Hepatic stellate cell (primary cell): Measurements from ENCODE around the gene SPCS1.
A peak's percentile ranks its signal among the peaks of the same experiment; 100 is the strongest.
"Not testable (repeated sequence)": the region's sequence is repeated elsewhere in the genome, so short reads cannot be mapped to it uniquely, and the experiment has no call there.

Experiments
- DNase-seq: peaks from one replicate; pipeline ENCODE4 v3.0.0; 2011; ENCODE audit warnings: low spot score

SPCS1 gene

DNA sequence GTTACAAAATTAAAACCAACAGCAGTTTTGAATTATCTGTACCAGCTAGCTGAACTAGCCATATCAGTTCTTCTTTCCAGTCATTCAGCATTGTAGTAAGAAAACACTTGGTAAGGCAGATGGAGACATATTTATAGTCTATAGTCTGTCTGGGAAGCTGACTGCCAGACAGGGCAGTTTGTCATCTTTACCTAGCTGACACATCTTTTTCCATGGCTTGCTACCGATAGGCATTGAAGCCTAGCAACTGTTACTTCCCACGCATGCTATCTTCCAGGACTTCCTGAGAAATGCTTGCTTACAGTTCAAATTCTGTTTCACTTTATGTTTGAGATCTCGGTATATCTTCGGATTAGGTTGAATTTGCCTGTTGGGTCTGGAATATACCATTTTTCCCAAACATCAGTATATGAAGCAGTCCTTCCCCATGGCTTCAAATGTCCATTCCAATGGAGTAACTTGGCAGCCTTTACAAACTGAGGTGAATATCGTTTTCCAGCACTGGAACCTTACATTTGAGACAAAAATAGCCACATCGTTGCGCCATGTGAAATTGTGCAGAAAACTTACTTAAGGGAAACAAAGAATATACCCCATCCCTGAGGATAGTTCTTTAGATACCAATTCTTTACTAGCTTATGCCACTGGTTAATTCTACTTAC, 11.2 kb upstream of the SPCS1 start:
- no peak for DNase-seq

GRCh38 chr3:52695798-52696671, 9.9 kb upstream of the SPCS1 start:
- DNase-seq: no peak

- no peak for DNase-seq
These were observed 8.9 kb upstream of the SPCS1 start for GRCh38 chr3:52696830-52697631.

DNA sequence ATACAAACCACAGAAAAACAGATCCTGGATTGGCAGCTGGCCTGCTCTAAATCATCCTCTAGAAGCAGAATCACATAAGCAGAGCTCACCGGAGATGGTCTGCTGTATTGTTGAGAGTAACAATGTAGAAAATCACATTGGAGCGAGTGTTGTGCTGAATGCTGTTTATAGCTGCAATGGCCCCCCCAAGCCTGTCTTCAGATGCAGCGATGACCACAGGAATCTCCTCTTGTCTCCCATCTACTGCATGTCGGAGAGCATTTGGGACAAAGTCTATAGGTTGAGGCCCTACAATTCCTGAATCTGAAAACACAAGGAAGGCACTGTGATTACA, 8.3 kb upstream of the SPCS1 start:
- DNase-seq: no peak

DNA sequence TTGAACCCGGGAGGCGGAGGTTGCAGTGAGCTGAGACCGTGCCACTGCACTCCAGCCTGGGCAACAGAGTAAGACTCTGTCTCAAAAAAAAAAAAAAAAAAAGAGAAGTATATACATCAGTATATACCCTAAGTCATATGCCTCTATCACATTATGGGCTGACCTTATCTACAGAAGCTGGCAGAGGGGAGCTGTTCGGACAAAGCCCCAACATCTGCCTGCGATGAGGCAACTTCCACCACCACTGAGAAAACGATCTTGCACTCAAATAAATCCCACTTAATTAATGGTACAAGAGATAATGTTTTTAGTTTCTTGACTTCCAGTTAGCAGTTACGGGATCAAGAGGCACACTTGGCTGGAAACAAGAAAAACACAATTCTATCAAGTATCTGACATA, 2.6 kb upstream of the SPCS1 start:
- no peak for DNase-seq

GRCh38 chr3:52704611-52705437, 1.1 kb upstream of the SPCS1 start:
- peak; percentile 65 for DNase-seq

DNA sequence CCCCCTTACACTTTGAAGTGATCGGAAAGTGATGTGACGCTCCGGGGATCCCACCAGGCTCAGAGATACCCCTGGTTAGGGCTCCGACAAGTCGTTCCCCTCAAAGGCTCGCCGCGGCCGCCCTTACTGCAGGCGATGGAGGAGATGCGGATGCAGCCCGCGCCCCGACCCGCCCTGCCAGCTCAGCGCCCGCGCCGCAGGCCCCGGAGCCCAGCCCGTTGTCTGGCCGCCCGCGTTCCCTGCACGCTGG, 543 bp upstream of the SPCS1 start:
- no peak for DNase-seq

DNA sequence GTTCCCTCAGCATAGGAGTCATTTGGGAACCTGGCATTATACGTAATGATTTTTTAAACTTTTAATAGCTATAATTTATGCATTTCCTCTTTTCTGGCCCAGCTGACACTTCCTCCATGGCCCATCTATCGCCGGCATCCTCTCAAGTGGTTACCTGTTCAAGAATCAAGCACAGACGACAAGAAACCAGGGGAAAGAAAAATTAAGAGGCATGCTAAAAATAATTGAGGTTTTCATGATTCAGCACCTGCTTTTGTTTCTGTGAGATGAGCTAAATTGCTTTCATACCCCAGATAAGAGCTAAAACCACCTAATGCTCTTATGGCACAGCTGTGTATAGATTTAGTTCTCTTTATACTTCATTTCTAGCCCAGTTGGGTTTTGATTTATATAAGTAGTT, 1.7 kb downstream of the SPCS1 start:
- DNase-seq: no peak

GRCh38 chr3:52710512-52710911, 4.6 kb downstream of the SPCS1 start:
- DNase-seq: no peak

- DNase-seq: no peak
These were observed 6.6 kb downstream of the SPCS1 start for GRCh38 chr3:52712291-52713212.

DNA sequence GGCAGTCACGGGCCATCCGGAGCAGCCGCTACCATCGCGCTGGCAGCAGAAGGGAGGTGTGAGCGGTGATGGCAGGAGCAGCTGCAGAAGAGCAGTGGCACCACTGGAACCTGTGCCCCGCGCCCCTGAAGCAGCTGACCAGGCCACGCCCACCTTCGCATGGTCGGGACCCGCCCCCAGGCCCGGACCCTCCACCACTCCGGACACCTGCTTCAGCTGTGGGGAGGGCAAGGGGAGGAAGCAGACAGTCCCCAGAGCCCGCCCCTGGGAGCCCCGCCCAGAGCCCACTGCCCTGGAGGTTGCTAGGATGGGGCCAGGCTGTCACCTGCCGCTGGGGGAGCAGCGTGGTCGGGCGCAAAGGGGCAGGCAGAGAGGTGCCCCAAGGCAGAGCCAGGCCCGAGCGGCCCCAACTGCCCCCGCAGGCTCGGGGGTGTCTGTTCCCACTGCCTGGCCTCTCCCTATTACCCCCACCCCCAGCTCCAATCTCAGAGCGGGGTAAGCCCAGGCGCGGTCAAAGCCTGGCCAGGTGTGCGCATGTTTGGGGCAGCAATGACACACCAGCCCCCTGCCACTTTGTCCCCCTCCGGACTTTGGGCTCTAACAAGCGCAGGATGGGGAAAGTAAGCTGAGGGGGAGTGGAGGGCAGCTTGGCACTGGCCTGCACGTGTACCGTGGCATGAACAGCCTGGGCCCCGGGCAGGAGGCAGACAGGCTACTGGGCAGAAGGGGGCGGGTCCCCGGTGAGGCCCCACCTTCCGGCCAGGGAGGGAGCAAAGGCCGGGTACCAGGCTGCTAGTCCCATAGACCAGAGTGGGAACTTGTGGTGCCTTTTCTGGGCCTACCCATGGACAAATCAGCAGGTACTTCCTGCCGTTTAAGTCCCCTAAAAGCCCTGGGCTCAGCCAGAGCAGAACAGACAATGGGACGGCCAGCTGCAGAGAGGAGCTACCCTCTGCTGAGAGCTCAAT, 8.7 kb downstream of the SPCS1 start:
- no peak for DNase-seq

- DNase-seq: no peak
These were observed 9.9 kb downstream of the SPCS1 start for GRCh38 chr3:52715714-52716305.

DNA sequence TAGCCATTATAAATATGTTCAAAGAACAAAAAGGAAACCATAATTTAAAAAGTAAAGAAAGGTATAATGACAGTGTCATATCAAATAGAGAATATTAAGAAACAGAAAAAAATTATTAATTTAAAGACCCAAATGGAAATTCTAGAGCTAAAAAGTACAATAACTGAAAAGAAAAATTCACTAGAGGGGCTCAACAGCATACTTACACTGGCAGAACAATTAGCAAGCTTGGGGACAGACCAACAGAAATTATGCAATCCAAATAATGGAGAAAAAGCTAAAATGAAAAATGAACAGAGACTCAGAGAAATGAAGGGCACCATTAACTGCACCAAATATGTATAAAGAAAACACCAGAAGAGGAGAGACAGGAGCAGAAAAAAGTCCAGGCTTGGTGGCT, 13.7 kb downstream of the SPCS1 start:
- no peak for DNase-seq

DNA sequence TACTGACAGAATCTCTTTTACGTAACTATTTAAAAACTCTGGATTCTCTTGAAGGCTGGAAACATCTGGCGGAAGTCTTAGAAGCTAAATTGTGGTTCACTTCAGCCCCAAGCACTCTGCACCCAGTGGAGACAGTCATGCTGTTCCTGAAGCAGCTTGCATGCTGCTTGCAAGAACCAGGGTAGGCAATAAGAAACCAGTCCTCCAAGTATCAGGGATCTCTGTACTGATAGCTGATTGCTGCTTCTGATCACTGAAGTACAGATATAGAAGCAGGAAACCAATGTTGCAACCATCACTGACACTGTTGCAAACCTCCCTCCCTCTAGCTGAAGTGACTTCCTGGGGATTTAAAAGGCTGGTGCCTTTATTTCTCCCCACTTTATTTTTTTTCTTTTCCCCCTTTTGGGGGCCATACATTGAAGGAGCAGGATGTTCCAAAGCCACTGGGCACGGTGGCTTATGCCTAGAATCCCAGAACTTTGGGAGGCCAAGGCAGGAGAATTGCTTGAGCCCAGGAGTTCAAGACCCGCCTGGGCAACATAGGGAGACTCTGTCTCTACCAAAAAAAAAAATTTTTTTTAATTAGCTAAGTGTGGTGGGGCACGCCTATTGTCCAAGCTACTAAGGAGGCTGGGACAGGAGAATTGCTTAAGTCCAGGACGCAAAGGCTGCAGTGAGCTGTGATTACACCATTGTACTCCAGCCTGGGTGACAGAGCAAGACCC, 15.3 kb downstream of the SPCS1 start:
- DNase-seq: no peak

- no peak for DNase-seq
These were observed 15.8 kb downstream of the SPCS1 start for GRCh38 chr3:52721730-52722008.

DNA sequence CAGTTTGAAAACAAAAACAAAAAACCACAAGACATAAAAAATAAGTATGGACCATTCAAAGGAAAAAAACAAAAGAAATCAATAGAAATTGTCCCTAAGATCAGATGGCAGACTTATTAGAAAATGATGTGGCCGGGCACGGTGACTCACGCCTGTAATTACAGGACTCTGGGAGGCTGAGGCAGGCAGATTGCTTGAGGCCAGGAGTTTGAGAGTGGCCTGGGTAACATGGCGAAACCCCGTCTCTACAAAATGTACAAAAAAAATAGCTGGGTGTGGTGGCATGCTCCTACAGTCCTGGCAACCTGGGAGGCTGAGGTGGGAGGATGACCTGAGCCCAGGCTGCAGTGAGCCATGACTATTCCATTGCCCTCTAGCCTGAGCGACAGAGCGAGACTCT, 16.6 kb downstream of the SPCS1 start:
- no peak for DNase-seq

GRCh38 chr3:52723935-52724334, 18.0 kb downstream of the SPCS1 start:
- DNase-seq: no peak

DNA sequence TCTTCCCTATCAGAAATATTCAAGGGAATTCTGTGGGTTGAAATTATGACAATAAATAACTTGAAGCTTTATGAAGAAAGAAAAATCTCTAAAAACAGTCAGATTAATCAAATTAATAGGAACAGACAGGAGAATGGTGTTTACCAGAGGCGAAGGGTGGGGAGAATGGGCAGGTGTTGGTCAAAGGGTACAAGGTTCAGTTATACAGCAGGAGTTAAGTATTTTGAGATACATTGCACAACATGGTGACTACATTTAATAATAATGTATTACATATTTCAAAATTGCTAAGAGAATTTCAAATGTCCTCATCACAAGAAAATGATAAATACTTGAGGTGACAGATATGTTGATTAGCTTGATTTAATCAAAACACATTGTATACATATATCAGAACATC, 18.6 kb downstream of the SPCS1 start:
- DNase-seq: no peak

DNA sequence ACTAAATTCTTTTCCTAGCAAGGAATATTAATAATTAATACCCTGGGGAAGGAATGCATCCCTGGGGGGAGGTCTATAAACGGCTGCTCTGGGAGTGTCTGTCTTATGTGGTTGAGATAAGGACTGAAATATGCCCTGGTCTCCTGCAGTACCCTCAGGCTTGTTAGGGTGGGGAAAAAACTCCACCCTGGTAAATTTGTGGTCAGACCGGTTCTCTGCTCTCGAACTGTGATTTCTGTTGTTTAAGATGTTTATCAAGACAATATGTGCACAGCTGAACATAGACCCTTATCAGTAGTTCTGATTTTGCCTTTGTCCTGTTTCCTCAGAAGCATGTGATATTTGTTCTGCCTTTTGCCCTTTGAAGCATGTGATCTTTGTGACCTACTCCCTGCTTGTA, 22.8 kb downstream of the SPCS1 start:
- not testable (repeated sequence) for DNase-seq
